Activated CD8-positive, alpha-beta memory T cell treated with anti-CD3 and anti-CD28 coated beads for 48 hours (primary cell): ENCODE results near the gene HOXB5.
A peak's percentile ranks its signal among the peaks of the same experiment; 100 is the strongest.

Source experiments
- DNase-seq, 3 experiments: peaks; one replicate each; pipeline ENCODE4 v3.0.0-alpha.2; 2020; ENCODE audit warnings: low read depth in 2 of 3, low spot score in 2 of 3

Gene HOXB5

DNA sequence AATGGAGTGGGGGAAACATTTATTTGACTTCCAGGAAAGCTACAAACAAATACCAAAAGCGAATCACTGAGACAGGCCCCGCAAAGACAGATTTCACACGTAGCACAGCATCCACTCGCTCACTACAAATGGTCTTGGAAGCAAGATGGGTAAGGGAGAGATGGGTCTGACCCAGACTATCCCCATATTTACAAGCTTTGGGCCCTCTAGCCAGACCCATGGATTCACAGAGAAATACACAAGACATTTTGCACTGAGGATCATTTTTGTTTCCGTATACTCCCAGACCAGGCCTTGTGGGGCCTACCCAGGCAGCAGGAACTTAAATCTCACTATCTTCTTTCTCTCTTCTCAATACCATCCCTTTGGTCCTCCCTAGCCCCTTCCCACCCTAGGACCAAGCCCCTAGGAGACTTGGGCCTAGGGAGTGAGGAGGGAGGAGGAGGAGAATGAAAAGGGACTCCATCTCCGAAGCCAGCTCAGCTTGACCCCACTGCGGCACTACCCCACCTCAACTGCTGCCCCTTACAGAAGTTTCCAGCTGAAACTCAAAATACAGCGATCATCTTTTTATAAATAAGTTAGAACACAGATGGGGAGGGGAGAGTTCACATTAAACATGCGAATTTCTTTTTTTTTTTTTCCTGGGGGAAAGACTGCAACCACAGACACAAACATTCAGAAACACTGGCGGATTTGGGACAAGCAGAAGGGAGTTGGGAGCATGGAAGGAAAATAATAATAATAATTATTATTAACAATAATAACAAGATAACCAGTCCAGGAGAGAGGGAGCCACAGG lies 2.1 kb downstream of the HOXB5 start:
- no peak for DNase-seq

GRCh38 chr17:48590607-48591161 lies 2.9 kb downstream of the HOXB5 start:
- no peak for DNase-seq

- no peak for DNase-seq
Observed at GRCh38 chr17:48589831-48590606, 3.6 kb downstream of the HOXB5 start, which contains the start of gene HOXB3. Gene HOXB3, minus strand, starts transcription at chr17:48590241. Its CDS starts 37,767 bp downstream, at chr17:48552474.

GRCh38 chr17:48589060-48589830 lies 4.3 kb downstream of the HOXB5 start:
- no peak for DNase-seq

- no peak for DNase-seq
Observed at GRCh38 chr17:48588528-48588927, 5.1 kb downstream of the HOXB5 start.

- DNase-seq: no peak
Observed at GRCh38 chr17:48588074-48588415, 5.5 kb downstream of the HOXB5 start.

DNA sequence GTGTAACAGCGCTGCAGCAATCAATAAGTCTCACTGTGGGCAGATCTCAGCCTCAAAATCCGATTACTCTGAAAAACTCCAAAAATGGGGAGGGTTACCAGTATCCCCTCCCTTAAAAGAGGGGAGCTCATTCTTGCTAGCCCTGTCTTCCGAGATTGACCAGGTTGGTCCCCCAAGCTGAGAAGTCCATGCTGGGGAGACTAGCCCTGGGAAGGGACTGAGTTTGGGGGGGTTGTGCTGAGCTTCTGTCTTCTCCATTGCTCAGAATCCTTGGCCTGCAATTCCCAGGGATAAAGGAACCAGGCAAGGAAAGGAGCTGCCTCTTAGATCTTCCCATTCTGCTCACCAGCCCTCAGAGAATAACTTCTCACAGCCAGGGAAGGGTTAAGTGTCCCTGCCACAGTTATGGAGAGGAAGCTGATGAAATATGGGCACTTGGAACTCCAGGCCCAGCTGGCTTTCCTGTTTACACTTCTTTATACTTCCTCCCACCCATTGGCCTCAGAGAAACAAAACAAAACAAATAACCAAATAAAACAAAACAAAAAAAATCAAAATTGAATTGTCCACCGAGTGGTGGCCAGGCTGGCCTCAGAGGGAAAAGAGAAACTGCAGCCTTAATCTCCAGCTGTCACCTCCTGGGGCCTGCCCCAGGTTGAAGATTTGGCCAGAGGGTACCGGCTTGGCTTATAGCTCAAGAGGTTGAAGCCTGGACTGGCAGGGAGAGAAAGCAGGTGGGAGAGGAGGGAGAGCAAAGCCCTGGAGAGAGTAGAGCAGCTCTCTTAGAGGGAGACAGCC lies 6.1 kb downstream of the HOXB5 start:
- DNase-seq: no peak

GRCh38 chr17:48586355-48587258 lies 7.0 kb downstream of the HOXB5 start:
- no peak for DNase-seq

- no peak for DNase-seq
Observed at GRCh38 chr17:48584223-48584741, 9.3 kb downstream of the HOXB5 start.

DNA sequence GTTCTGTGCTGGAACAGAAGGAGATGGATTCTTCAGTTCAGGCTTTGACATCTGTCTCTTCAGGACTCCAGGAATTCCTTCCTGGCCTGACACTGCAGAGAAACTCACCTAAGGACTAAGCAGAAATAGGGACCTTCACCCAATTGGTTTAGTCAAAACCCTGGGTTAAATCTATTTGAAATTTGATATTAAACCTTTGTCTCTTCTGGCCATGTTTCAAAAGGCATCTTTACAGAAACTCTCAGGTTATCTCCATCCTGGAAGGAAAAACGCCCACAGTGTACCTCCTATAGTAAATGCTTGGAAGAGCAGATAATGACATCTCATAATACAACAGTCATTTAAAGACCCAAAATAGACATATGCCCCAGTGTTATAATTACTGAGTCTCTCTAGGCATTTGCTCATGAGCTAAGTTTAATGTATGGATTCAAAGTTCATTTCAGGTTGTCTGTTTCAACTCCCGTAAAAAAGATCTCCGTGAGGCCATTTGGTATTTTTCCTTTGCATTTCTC lies 9.8 kb downstream of the HOXB5 start:
- DNase-seq: no peak

DNA sequence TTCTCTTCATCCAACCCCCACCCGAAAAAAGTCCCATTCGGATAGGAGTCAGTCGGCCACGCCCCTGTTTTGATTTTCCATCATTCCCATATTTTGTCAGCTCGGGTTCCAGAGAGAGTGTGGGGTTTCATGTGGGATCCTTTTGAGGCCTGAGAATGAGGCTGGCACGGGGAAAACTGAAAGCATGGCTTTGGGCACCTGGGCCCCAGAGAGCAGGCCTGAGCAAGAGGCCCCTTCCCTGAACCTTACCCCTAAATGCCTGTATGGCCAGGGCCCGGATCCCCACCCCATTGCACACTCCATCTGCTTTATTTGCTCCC lies 10.9 kb downstream of the HOXB5 start:
- no peak for DNase-seq

DNA sequence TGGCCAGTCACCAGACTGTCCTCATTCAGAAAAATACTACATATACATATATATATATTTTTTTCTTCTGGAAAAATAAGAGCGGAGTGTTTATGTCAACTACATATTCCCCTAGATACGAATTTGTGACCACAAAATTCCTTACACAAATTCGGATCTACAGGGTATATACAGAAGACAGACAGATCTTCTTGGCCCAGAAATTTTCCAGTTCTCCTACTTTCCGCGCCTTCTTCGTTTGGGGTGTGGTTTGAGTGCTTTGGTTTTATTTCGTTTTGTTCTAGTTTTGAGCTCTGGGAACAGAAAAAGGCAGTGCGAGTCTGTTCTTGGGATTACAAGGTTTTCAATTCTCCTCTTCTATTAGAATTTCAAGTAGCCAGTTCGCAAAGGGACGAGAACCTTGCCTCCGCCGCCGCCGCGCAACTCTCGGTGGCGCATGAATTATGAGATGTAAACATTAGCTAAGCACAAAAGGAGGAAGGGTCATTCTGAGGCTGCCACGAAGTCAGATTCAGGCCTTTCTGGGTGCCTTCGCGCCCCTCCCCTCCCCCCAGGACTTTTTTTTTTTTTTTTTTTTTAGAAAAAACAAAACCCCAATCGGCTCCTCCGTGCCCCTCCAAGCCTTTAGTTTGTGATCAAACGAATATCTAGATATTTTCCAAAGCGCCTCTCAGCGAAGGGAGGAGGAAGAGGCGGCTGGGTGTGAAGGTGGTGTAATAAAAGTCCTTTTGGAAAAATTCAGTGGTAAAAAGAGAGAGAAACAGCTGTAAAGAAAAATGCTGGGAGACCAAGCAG lies 13.6 kb downstream of the HOXB5 start:
- no peak for DNase-seq

- no peak for DNase-seq
Observed at GRCh38 chr17:48579471-48579759, 14.2 kb downstream of the HOXB5 start.

DNA sequence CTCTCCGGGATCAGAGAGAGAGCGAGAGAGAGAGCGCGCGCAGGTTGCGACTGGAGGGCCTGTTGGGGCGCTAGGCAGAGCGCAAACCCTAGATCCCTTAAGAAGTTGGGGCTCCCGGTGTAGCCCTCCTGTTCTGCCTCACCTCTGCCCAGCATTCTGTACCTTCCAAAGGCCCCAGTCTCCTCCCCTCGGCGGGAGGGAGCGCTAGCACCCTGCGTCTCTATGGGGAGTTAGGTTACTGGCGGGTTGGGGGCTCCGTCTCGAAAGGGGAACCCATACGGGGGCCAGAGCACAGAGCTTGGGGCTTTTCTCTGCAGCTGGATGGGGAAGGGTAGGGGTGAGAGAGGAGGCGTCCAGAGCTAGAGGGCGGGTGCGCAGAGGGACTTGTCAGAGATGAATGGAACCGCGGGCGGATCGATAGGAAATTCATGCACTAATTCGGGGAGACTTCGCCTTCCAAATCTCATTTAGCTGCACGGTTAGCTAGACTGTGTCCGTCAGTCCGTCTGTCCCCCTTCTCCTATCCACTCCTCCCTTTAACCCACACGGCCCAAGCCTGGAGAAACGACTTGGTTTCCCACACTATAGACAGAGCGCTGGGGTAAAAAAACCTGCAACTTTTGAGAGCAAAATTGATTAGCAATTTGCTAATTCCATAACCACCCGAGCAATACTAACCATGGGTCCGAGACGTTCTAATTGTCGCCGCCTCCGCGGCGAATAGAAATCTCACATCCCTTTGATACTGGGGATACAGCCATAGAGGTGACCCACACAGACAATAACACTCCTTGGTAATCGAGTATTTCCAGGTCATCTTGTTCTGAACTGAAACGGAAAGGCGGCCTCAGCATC lies 14.7 kb downstream of the HOXB5 start:
- no peak for DNase-seq

DNA sequence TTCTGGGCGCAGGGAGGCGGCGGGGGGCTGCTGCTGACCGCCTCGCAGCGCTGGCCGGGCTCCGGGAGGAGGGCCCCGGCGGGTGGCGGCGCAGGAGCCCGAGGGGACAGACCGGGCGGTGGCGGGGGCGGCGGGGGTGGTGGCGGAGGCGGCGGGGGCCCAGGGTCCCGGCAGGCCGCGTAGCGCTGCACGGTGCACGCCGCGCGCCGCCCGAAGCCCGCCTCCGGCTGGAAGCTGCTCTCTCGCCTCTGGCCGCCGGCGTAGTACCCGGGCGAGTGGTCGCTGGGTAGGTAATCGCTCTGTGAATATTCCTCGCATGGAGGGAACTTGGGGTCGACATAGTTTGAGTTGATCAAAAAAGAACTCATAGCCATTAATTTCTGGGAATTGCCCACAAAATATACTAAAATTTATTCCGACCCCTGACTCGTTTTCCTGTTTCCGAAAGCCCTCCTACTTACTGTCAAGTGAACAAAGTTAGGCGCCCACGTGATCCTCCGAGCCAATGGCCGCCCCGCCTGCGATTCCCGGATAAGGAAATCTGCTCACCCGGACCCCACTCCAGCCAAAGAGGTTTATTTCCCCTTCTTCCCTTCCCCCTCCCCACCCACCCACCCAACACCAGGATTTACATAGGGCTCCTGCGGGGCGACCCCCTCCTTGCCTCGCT lies 15.5 kb downstream of the HOXB5 start, which contains the start of gene HOXB4:
TSS of gene HOXB4 (minus strand) at position 405 of the 670 bp plus-strand sequence. CDS start at position 374, 31 bp downstream.
- DNase-seq: peak in 2 of 3 experiments; percentile 25 to 34

- no peak for DNase-seq
Observed at GRCh38 chr17:48577330-48577945, 16.1 kb downstream of the HOXB5 start.
